PC-9 (cell line): Measurements from ENCODE around the gene JARID2.

Source experiments
- CTCF ChIP-seq: fragments of 200-600 bp; sonication (generic); conservative IDR thresholded peaks from 2 replicates; pipeline ENCODE4 v1.6.1; 2017; ENCODE audit warnings: mixed run types, antibody characterized with exemption, mild to moderate bottlenecking, moderate library complexity
- EZH2 ChIP-seq: fragments of 200-600 bp; sonication (generic); IDR thresholded peaks from 2 replicates; pipeline ENCODE4 v1.8.0; 2017; ENCODE audit warnings: antibody characterized with exemption, low read depth

GRCh38 chr6:15518878-15519277, 273.0 kb downstream of the JARID2 start:
- no peak for TF ChIP-seq CTCF
- TF ChIP-seq EZH2 = no peak
